ENCODE data around the gene CD226. TPM values are rescaled to one million over a fixed set of nuclear protein-coding genes. Genes with fewer than 3 reads are reported as not detected.

CD226 gene
- not detected in 2 replicates for total RNA-seq

GRCh38 chr18:69947361-69948133 lies at the start of gene CD226:
Gene CD226, minus strand, starts transcription at chr18:69947873. Its CDS starts 467 bp downstream, at chr18:69947406.
- Histone ChIP-seq H3K4me3 (ENCODE audit: low read depth, low read length) (no peak within 1 kb of the TSS), H3K36me3 (ENCODE audit: control insufficient read depth, insufficient read depth, low read length) (no peaks in the 10 kb centered on the region), H3K27me3 (ENCODE audit: control insufficient read depth, insufficient read depth, low read length) (no peaks in the 10 kb centered on the region)
- no peak for DNase-seq (ENCODE audit: low read depth)
- no peak for TF ChIP-seq CTCF (IDR thresholded peaks at IDR 0.05; ENCODE audit: insufficient read depth, low read length, poor library complexity, severe bottlenecking)

GRCh38 chr18:69996951-69997798 lies 49.5 kb upstream of the CD226 start:
- no peak for TF ChIP-seq CTCF (IDR thresholded peaks at IDR 0.05; ENCODE audit: insufficient read depth, low read length, poor library complexity, severe bottlenecking)
- Histone ChIP-seq H3K27me3 (ENCODE audit: control insufficient read depth, insufficient read depth, low read length) (no peaks in the 10 kb centered on the region), H3K36me3 (ENCODE audit: control insufficient read depth, insufficient read depth, low read length) (peaks cover 1% of the 10 kb centered on the region), H3K4me3 (ENCODE audit: low read depth, low read length) (no peak overlapping the region)
- DNase-seq (ENCODE audit: low read depth), result no peak

GRCh38 chr18:69996417-69996816 lies 48.7 kb upstream of the CD226 start:
- Histone ChIP-seq H3K27me3 (ENCODE audit: control insufficient read depth, insufficient read depth, low read length) (no peaks in the 10 kb centered on the region), H3K36me3 (ENCODE audit: control insufficient read depth, insufficient read depth, low read length) (no peaks in the 10 kb centered on the region), H3K4me3 (ENCODE audit: low read depth, low read length) (no peak overlapping the region)
- DNase-seq (ENCODE audit: low read depth), result no peak
- TF ChIP-seq CTCF (IDR thresholded peaks at IDR 0.05; ENCODE audit: insufficient read depth, low read length, poor library complexity, severe bottlenecking), result no peak

- no peak for DNase-seq (ENCODE audit: low read depth)
- H3K4me3 ChIP-seq (ENCODE audit: low read depth, low read length), result no peak overlapping the region
- H3K27me3 ChIP-seq (ENCODE audit: control insufficient read depth, insufficient read depth, low read length), result no peaks in the 10 kb centered on the region
- no peak for TF ChIP-seq CTCF (IDR thresholded peaks at IDR 0.05; ENCODE audit: insufficient read depth, low read length, poor library complexity, severe bottlenecking)
- H3K36me3 ChIP-seq (ENCODE audit: control insufficient read depth, insufficient read depth, low read length), result no peaks in the 10 kb centered on the region
Observed at GRCh38 chr18:69995774-69996173, 48.1 kb upstream of the CD226 start.

- Histone ChIP-seq H3K36me3 (ENCODE audit: control insufficient read depth, insufficient read depth, low read length) (no peaks in the 10 kb centered on the region), H3K4me3 (ENCODE audit: low read depth, low read length) (no peak overlapping the region), H3K27me3 (ENCODE audit: control insufficient read depth, insufficient read depth, low read length) (no peaks in the 10 kb centered on the region)
- no peak for TF ChIP-seq CTCF (IDR thresholded peaks at IDR 0.05; ENCODE audit: insufficient read depth, low read length, poor library complexity, severe bottlenecking)
- DNase-seq (ENCODE audit: low read depth), result no peak
Observed at GRCh38 chr18:69992776-69993175, 45.1 kb upstream of the CD226 start.

All from kidney epithelial cell (primary cell).